GM19452 (cell line): ENCODE data around the gene SLITRK3.

Experiments
- ATAC-seq: cut with Tn5 transposase; IDR thresholded peaks from one replicate; pipeline ENCODE4 v1.9.1; 2021; ENCODE audit not compliant: unreplicated experiment

The SLITRK3 gene, protein sequence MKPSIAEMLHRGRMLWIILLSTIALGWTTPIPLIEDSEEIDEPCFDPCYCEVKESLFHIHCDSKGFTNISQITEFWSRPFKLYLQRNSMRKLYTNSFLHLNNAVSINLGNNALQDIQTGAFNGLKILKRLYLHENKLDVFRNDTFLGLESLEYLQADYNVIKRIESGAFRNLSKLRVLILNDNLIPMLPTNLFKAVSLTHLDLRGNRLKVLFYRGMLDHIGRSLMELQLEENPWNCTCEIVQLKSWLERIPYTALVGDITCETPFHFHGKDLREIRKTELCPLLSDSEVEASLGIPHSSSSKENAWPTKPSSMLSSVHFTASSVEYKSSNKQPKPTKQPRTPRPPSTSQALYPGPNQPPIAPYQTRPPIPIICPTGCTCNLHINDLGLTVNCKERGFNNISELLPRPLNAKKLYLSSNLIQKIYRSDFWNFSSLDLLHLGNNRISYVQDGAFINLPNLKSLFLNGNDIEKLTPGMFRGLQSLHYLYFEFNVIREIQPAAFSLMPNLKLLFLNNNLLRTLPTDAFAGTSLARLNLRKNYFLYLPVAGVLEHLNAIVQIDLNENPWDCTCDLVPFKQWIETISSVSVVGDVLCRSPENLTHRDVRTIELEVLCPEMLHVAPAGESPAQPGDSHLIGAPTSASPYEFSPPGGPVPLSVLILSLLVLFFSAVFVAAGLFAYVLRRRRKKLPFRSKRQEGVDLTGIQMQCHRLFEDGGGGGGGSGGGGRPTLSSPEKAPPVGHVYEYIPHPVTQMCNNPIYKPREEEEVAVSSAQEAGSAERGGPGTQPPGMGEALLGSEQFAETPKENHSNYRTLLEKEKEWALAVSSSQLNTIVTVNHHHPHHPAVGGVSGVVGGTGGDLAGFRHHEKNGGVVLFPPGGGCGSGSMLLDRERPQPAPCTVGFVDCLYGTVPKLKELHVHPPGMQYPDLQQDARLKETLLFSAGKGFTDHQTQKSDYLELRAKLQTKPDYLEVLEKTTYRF

DNA sequence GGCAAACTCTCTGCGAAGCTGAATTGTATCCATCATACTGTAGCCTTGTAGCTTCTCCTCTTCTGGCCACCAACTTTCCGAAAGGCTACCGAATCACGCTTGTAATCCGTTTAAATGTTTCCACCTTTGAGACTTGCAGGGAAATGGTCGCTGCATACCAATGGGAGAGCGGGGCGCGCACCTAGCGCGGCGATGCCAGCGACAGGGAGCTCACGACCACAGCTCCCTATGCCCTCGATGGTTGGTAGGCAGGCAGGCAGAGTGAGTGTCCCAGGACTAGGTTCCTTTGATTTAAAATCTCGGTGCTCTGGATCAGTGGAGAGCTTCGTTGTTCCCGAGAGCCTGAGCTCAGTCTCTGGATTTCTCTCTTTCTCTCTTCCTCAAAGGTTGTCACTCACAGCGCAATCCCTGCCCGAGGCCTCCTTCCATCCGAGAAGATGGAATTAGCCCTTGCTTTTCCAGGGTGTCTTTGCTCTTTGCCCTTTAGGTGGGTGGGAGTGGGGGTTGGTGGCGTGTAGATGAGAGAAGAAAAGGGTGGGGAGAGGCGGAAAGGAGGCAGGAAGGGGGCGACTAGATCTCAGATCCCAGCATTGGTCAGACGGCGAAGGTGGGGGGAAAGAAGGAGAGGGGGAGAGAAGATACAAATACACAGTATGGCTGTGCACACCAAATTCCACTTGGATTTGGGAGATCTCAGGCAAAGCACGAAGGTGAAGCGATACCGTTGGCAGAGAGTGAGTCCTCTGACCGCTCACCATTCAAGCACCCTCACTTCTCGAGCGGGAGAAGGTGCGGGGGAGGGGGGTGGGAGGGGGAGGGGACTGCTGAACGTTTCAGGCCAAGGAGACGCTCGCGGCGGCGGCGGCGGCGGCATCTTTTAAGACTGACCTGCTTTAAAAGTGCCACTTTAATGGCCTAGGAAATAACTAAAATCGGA, at the start of gene SLITRK3:
Gene SLITRK3 (minus strand): TSS at position 745 of the 937 bp plus-strand sequence. CDS start 5,554 bp downstream, outside the sequence.
- no peak for ATAC-seq

DNA sequence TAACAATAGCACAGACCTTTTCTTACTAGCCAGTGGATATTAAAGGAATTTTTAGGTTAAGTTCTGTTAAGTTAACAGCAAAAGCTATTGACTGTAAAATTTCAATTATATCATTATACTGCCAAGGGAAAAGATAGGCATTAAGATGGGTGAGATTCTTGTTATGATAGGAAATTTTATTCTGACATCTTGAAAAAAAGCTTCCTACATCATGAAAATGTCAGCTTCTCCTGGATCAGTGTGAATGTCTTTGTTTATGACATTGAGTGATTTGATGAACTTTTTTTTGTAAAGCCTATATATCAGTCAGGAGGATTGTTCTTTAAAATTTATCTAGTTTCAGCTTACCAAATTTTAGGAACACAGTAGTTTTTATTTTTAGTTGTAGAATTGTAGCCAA, 47.4 kb upstream of the SLITRK3 start:
- no peak for ATAC-seq

DNA sequence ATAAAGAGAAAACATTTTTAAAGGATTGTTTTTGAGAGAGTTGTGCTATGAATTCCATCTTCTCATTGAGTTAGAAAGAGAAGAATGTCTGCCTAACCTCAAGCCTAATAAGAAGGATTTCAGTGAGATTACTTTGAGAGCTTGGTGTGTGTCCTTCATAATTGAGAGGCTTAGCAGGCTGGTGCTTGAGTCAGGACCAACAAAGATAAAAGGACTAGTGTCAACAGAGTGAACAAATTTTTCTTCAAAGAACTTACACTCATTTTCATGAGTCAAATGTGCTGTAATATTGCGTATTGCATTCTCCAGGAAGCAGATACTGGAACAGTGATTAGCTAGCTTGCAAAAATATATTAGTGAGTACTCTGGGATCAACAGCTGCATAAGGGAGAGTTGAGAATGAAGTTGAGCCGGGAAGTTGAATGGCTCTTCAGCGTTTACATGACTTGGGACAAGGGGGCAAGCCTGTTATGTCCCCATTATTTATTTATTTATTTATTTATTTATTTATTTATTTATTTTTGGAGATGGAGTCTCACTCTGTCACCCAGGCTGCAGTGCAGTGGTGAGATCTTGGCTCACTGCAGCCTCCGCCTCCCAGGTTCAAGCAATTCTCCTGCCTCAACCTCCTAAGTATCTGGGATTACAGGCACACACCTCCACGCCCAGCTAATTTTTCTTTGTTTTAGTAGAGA, 37.5 kb upstream of the SLITRK3 start:
- ATAC-seq: no peak

DNA sequence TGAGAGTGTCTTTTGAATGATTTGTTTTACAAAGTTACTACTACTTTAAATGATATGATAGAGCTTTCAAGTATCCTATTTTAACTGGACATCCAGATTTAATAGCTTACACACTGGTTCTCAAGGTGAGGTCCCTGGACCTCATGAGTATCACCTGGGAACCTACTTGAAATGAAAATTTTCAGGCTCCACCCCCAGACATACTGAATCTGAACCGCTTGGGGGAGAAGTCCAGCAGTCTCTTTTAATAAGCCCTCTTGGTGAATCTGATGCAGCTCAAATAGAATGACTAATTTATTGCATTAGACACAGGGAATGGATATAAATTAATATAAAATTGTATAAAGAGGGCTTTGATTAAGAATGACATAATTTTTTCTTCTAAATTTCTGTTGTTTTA, 29.4 kb upstream of the SLITRK3 start:
- no peak for ATAC-seq

DNA sequence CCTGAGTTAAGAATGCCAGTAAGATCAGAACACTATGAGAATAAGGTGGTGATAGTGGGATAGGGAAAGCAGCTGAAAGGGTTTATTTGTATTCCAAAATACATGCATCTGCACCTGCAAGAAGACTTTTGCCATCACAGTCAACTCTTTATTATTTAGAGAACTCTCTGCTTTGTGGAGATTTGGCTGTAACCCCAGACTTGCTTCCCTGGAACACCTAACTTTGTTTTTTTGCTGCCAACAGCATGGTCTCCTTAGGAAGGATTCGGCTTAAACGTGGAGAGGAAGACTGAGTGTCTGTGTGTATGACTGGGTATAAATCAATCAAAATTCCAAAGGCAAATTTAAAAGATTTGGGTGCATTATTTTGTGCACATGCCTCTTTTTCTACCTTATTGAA, 21.6 kb upstream of the SLITRK3 start:
- ATAC-seq: no peak

DNA sequence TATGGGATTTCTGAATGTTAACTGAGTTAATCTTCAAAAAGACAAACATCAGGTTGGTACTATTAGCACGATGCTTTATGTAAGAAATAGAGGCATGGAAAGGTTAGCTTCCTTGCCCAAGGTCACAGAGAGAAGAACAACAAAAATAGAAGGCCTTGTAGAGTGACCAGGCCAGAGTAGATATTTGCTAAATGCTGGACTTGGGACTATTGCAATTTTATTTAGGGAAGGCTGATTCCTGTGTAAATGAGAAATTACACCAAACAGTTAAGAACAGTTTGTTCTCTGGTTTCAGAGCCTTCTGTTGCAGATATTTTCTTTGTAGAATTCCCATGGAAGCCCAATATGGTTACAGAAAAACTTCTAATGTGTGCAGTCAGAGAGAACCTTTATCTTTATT, 16.4 kb upstream of the SLITRK3 start:
- ATAC-seq: no peak

DNA sequence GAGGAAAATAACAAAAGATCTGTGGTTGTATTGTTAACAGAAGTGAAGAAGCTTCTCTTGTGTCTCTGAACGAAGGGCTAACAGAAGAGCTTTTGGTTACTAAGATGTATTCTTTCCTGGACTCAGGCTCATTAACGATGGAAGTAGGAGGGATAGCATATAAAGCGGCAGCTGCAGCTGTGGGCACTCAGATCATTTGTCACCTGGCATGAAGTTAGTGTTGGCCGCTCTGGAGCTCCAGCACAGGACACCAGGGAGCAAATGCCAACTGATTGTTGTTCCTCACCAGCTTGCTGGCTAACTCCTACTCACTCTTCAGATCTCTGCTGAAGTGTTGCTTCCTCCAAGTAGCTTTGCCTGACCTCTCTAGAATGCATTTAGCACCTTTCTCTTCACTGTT, 15.5 kb upstream of the SLITRK3 start:
- ATAC-seq: no peak

DNA sequence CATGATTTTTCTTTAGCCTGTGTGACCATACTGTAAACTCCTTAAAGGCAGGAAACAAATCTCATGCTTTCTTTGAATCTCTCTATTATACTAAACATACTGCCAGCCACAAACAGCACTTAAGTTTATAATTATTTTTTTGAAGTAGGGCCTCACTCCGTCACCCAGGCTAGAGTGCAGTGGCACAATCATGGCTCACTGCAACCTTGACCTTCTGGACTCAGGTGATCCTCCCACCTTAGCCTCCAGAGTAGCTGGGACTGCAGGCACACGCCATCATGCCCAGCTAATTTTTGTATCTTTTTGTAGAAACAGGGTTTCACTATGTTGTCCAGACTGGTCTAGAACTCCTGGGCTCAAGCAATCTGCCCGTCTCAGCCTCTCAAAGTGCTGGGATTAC, 14.5 kb upstream of the SLITRK3 start:
- no peak for ATAC-seq

DNA sequence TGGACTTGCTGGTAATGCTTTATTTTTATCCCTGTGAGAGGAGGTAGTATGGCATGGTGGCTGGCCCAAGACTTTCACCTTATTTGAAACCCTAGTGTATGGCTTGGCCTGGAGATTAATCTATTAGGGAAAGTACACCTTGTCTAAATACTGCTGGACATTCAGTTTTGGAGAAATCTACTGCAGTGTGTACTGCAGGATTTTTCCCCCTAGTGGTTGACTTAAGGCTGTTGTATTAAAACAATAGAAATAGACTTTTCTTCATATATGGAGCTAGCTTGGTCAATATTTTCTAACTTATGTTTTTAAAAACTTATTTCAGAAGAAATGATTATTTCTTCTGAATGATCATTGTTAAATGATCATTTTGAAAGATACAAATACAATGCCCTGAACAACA, 13.9 kb upstream of the SLITRK3 start:
- no peak for ATAC-seq

DNA sequence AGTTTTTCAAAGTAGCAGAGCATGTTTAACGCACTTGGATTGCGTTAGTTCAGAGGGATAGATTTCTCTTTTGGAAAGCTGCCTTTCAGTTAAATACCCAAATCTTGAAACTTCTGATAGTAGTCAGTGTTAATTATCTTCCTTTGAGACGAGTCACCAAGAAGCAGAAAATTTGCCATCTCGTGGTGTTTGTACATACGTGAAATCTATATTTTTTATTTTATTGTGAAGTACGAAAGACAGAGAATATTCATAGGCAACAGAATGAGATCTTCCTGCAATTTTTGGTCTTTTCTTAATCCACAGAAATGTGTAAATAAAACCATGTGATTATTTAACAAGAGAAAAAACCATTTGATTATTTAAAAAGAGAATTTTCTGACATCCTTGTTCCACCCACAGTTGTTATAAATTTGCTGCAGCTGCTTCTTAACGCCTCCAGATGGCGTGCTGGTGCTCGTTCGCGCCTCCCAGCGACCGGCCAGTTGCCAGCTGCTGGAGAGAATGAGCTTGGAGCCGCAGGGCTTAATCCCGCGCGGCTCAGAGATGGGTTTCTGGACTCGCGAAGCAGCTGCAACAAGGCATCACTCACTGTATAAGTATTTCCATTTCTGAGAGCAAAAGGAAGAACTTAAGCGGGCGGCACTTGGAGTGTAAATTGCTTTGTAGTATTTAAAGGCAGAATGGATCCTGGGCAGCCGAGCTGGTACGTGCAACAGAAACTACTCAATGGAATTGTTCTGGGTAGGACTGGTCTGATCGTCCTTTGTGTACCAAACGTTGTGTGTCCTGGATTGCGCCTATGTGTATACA, 10.5 kb upstream of the SLITRK3 start:
- ATAC-seq: peak; percentile 94

DNA sequence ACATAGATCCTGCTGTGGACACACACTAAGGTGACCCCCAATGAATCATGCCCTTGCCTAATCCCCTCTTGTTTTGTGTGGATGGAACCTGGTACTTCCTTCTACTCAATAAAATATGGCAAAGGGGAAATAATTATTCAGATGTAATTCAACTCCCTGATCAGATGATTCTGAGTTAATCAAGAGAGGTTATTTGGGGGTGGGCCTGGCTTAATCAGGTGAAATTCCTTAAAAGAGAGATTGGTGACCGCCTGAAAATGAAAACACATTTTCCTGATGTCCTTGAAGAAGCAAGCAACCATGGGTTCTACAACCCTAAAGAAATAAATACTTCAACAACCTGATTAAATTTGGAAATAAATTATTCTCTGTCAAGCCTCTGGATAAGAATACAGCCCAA, 8.3 kb upstream of the SLITRK3 start:
- no peak for ATAC-seq

DNA sequence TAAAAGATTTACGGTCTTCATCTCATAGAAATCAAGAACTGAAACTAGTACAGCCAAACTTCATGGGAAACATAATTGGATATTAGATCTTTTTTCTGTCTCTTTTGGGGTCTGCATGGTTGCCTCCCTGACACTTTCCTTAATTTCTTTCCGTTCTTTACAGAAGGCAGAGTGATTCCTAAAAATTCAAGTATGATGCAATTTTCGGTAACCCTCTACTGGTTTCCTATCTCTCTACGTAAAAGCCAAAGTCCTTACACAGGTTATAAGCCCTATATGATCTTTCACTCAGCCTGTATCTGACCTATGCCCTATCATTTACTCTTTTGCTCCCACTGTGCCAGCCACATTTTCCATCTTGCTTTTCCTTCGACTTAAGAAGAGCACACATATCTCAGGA, 6.8 kb upstream of the SLITRK3 start:
- no peak for ATAC-seq

DNA sequence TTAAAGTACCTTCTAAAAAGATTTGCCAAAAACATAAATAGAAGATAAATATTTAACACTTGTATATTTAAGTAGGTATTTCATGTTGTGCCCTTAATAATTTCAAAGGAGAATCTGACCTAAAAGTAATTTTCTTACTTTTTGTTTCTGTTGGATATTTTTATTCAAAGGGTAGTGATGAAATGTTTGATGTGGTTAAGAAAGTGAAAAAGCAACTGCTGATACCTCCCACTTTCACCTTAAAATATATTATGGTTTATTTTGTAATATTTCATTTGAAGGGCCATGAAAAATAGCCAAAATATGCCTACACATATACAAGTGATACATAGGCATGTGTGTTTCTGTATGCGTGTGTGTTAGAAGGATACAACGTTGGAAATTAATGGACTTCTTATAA, 5.8 kb upstream of the SLITRK3 start:
- ATAC-seq: no peak

DNA sequence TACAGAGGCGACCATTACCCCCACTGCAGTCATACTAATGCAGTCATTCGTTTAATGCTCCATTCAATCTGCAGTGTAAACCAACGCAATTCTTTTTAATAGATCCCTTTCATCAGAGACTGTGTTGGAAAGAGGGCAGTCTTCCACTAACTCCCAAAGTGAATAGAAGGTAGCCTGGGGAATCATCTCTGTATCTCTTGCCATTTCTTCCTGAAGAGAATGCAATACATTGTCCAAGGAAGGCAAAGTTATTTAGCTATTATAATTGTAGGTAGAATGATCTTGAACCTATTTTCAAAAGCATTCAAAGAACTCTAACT, 1.3 kb upstream of the SLITRK3 start:
- no peak for ATAC-seq

DNA sequence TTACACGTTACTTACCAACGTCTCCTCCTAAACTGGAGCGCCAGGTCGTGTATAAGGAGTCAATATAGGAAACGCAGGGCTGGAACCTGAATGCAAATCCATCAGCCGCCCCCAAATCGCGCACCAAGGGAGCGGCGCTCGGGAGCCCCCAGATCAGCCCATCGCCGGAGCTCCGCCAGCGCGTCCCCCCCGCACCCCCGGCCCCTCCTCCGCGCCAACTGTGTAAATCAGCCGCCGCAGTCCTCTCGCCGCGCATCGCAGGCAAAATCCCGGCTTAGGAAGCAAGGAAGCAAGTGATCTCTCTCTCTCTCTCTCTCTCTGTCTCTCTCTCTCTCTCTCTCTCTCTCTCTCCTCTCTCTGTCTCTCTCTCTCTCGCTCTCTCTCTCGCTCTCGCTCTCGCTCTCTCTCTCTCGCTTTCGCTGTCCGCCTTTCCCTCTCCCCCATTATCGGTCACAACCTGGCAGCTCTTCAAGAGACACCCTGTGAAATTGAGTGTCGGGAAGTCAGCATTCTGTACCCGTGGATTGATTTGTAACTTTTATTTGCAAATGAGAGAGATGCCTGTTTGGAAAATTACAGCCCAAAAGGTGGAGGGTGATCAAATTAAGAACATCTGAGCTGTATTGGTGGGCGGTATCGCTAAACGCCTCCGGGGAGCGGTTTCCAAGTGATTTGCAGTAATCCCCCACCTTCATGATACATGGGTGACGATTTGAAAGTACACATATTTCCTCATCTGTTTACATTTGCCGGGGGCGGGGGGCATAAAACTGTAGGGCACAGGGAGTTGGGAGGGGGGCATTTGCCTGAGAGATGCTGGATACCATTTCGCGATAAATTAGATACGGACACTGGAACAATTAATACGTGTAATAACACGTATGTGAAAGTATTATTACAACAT, 645 bp upstream of the SLITRK3 start:
- no peak for ATAC-seq

DNA sequence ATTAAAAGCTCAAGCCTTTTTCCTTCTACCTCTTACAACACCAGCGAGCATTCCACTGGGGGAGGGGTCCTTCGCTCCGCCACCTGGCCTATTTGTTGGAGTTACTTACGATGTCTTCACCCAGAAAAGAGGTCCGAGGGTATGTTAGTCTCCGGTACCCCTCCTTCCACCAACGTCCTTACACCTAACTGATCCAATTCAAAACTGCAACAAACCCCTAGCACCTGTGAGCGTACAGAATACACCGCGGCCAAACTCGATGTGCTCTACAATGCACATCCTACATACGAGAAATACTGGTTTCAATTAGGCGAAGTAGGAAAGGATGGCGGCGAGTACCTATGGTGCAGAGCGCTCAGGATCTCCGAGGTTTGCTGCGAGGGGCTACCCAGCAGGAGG, 944 bp downstream of the SLITRK3 start:
- no peak for ATAC-seq

DNA sequence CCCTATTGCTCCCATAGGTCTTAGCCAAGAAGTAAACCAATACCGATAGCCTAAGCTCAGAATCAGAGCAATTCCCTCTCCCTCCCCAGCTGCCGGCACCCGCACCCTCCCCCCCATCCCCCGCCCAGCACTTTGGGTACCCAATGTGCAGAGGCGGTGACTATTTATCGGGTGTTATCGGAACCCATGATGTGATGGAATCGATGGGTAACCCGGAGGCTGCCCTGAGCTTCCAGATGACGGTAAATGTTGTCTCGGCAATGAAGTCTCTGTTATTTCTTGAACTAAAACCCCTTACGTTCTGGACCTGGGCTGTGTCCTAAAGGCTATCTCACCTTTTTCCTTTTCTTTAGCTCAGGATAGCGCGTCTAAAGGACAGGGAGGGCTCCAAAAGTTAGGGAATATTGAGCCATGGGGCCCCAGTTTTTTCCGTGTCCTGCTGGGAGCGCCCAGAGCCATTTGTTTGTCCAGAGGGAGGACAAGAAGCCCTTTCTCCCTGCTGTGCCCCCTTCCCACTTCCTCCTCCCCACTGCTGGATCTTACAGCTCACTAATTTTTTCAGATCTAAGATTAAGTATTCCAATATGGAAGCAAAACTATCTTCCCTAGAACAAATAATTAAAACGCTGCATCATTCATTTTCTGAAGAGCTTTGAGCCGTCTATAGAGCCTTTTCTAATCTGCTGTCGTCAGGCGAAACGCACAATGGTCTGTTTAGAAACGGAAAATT, 1.5 kb downstream of the SLITRK3 start:
- no peak for ATAC-seq
